Karpas-422 (cell line): ENCODE measurements around the gene COPZ2. TPM values are rescaled to one million over a fixed set of nuclear protein-coding genes. Genes with fewer than 3 reads are reported as not detected.

ENCODE experiments used
- DNase-seq: peaks from one replicate; pipeline ENCODE4 v3.0.0-alpha.2; 2015
- H2AFZ ChIP-seq: fragments of 200-600 bp; sonication (generic); 2 replicates; pipeline ENCODE4 v1.6.1; 2014; ENCODE audit warnings: antibody characterized with exemption, low read length, mixed read lengths
- H3K27ac ChIP-seq: fragments of 200-600 bp; sonication (generic); 2 replicates; pipeline ENCODE4 v1.5.1; 2014; ENCODE audit warnings: mild to moderate bottlenecking, low read length, moderate library complexity
- H3K27me3 ChIP-seq: fragments of 200-600 bp; sonication (generic); 2 replicates; pipeline ENCODE4 v1.6.1; 2014; ENCODE audit warnings: low read length, mixed read lengths
- H3K36me3 ChIP-seq: fragments of 200-600 bp; sonication (generic); 2 replicates; pipeline ENCODE4 v1.6.1; 2014; ENCODE audit warnings: low read length, mixed read lengths; ENCODE audit not compliant: insufficient read depth
- H3K4me1 ChIP-seq: fragments of 200-600 bp; sonication (generic); 2 replicates; pipeline ENCODE4 v1.6.1; 2014; ENCODE audit warnings: mild to moderate bottlenecking, low read length, mixed read lengths
- H3K4me2 ChIP-seq: fragments of 200-600 bp; sonication (generic); 2 replicates; pipeline ENCODE4 v1.6.1; 2014; ENCODE audit warnings: low read length, low read depth, mild to moderate bottlenecking; ENCODE audit not compliant: poor library complexity, severe bottlenecking
- H3K4me3 ChIP-seq: fragments of 200-600 bp; sonication (generic); 2 replicates; pipeline ENCODE4 v1.5.1; 2014; ENCODE audit warnings: mild to moderate bottlenecking, antibody characterized with exemption, low read length, mixed read lengths
- H3K79me2 ChIP-seq: fragments of 200-600 bp; sonication (generic); 2 replicates; pipeline ENCODE4 v1.6.1; 2014; ENCODE audit warnings: mild to moderate bottlenecking, low read length, mixed read lengths
- H3K9ac ChIP-seq: fragments of 200-600 bp; sonication (generic); 2 replicates; pipeline ENCODE4 v1.6.0; 2014; ENCODE audit warnings: low read length
- H3K9me2 ChIP-seq: fragments of 200-600 bp; sonication (generic), shearing (Covaris generic); replicated peaks from 2 replicates; pipeline ENCODE4 v1.6.0; 2014; ENCODE audit warnings: mild to moderate bottlenecking, low read length, moderate library complexity; ENCODE audit not compliant: insufficient read depth
- H3K9me3 ChIP-seq: fragments of 300-700, 200-600 bp; sonication (generic); 2 replicates; pipeline ENCODE4 v1.6.1; 2014; ENCODE audit warnings: low read length, mixed read lengths
- H4K20me1 ChIP-seq: fragments of 200-600 bp; sonication (generic); 2 replicates; pipeline ENCODE4 v1.6.1; 2014; ENCODE audit warnings: mild to moderate bottlenecking, antibody characterized with exemption, low read length, low read depth; ENCODE audit not compliant: insufficient read depth
- small RNA-seq: library from RNA; depleted of rRNA; stranded (forward); fragments of <200 nt; gene quantifications from one replicate; pipeline ENCODE3, GENCODE V24; 2014
- total RNA-seq: library from RNA; depleted of rRNA; stranded (reverse); fragments of >200 nt; shearing (Covaris generic); gene quantifications from 2 replicates; pipeline ENCODE4 v1.2.3, GENCODE V29; 2014; ENCODE audit warnings: low replicate concordance; rRNA removed

Gene COPZ2
- total RNA-seq, 1 experiment from 2014 or later, result not detected

- no peak overlapping the region for H2AFZ ChIP-seq
- H3K79me2 ChIP-seq, result no peaks in the 10 kb centered on the region
- no peak for DNase-seq
- H3K27ac ChIP-seq, result no peak overlapping the region
- no peak overlapping the region for H3K4me2 ChIP-seq
- no peak overlapping the region for H3K9ac ChIP-seq
- no peaks in the 10 kb centered on the region for H3K27me3 ChIP-seq
- H4K20me1 ChIP-seq, result no peaks in the 10 kb centered on the region; the same call in none of the 2 replicates
- H3K36me3 ChIP-seq, result peaks cover 42% of the 10 kb centered on the region
- H3K9me3 ChIP-seq, result no peaks in the 10 kb centered on the region
- no peaks in the 10 kb centered on the region for H3K4me1 ChIP-seq
- H3K9me2 ChIP-seq, result no peaks in the 10 kb centered on the region
- no peak overlapping the region for H3K4me3 ChIP-seq
Measured at GRCh38 chr17:47980541-47980940, 57.1 kb downstream of the COPZ2 start.

- Histone ChIP-seq H3K9me2 (no peaks in the 10 kb centered on the region), H2AFZ (no peak overlapping the region), H3K4me2 (no peak overlapping the region), H3K9me3 (no peaks in the 10 kb centered on the region), H3K27ac (no peak overlapping the region), H3K9ac (no peak overlapping the region), H3K4me3 (no peak overlapping the region), H3K79me2 (0 out of 2 replicates have a peak, but pooled peaks cover 7% of the 10 kb centered on the region), H3K36me3 (peaks cover 44% of the 10 kb centered on the region), H3K27me3 (no peaks in the 10 kb centered on the region), H4K20me1 (no peaks in the 10 kb centered on the region; the same call in 1 of the 2 replicates), H3K4me1 (no peaks in the 10 kb centered on the region)
- DNase-seq, result peak; percentile 85
Measured at GRCh38 chr17:47978324-47978723, 59.3 kb downstream of the COPZ2 start.

Small RNA genes lying within 50 kb of the gene (small RNA-seq; reads per million reads assigned to genes)
- gene AC004477.2 (not detected), gene MIR152 (0.43 reads per million, percentile 6 among the genes with 10 or more reads in this experiment)

Other genes starting within 250 kb of the COPZ2 start
- gene OSBPL7, start 216.0 kb downstream of the COPZ2 start, total RNA-seq, result 11.1 and 21.9 TPM in 2 replicates
- 38.2 and 50.3 TPM in 2 replicates for gene MRPL10, start 206.3 kb downstream of the COPZ2 start, total RNA-seq
- 2.8 TPM in 1 of 2 replicates, not detected in the other for gene LRRC46, start 206.1 kb downstream of the COPZ2 start, total RNA-seq
- gene SCRN2, start 196.5 kb downstream of the COPZ2 start, total RNA-seq, result 37.7 and 63.5 TPM in 2 replicates
- 0.04 TPM in 1 of 2 replicates, not detected in the other for gene SP6, start 186.6 kb downstream of the COPZ2 start, total RNA-seq
- 3.6 and 4.4 TPM in 2 replicates for gene SP2, start 141.6 kb downstream of the COPZ2 start, total RNA-seq
- gene PNPO, start 96.2 kb downstream of the COPZ2 start, total RNA-seq, result 26.8 and 32.0 TPM in 2 replicates
- 0.97 and 2.7 TPM in 2 replicates for gene PRR15L, start 79.9 kb downstream of the COPZ2 start, total RNA-seq
- 213 and 402 TPM in 2 replicates for gene CDK5RAP3, start 66.7 kb downstream of the COPZ2 start, total RNA-seq
- gene NFE2L1, start 10.6 kb upstream of the COPZ2 start, total RNA-seq, result 48.7 and 52.7 TPM in 2 replicates
- gene CBX1, start 63.7 kb upstream of the COPZ2 start, total RNA-seq, result 32.5 TPM in 2 replicates
- gene SNX11, start 70.0 kb upstream of the COPZ2 start, total RNA-seq, result 14.6 and 16.4 TPM in 2 replicates